ENCODE data around the gene RAB37.

RAB37 gene

DNA sequence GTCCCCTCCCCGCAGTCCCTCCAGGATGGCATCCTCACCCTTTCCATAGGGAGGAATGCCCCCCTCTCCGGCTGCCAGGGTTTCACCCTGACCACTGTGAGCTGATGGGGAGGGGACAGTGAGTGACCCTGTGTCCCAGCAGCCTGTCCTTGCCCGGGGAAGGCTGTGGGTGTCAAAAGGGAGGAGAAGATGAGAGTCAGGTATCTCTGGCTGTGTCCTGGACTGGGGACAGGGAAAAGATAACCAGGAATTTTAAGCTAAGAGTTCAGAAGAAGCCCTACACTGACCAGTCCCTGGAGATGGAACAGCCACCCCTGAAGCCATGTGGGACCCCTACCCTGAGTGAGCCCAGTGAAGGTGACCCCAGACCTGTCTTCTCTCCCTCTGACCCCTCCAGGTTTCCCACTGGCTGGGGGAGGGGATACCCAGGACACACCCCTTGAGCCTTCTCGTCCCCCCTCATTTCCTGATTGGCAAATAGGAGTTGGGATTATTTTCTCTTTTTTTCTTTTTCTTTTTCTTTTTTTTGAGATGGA lies 27.8 kb downstream of the RAB37 start:
- no peak for DNase-seq

- no peak for DNase-seq
Measured at GRCh38 chr17:74766413-74766812, 29.4 kb downstream of the RAB37 start.

DNA sequence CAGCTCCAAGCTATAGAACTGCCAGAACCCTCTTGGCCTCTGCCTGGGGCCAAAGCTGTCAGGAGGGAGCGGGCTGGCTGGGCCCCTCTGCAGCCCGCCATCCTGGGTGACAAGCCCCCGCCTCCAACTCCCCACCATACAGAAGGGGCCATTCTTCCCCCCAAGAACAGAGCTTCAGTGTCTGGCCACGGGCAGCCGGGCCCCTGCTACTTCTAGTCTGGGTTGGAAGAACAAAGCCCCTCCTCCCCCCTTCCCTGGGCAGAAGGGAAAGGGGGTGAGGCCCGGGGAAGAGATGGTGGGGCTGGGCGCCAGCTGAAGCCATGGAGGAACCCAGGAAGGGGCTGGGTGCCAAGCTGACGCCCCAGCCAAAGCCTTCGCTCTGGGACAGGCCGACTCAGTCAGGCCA lies 30.1 kb downstream of the RAB37 start:
- DNase-seq = no peak

DNA sequence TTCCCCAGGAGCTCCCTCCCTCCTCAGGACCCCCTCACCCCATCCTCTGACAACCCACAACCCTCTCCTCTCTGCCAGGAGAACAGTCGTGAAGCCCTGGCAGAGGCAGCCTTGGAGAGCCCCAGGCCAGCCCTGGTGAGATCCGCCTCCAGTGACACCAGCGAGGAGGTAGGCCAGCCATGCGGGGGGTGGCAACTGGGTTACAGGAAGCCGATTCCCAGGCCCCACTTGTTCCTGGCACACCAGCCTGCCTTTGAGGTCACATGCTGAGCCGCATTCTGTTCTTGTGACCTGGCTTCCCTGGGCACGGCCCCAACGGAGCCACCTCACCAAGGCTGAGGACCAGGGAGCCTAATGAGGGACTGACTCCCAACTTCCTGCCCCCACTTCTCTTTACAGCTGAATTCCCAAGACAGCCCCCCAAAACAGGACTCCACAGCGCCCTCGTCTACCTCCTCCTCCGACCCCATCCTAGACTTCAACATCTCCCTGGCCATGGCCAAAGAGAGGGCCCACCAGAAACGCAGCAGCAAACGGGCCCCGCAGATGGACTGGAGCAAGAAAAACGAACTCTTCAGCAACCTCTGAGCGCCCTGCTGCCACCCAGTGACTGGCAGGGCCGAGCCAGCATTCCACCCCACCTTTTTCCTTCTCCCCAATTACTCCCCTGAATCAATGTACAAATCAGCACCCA lies 31.2 kb downstream of the RAB37 start:
- no peak for DNase-seq

GRCh38 chr17:74768763-74769114 lies 31.7 kb downstream of the RAB37 start:
- no peak for DNase-seq

GRCh38 chr17:74769266-74769855 lies 32.3 kb downstream of the RAB37 start:
- no peak for DNase-seq

- DNase-seq = no peak
Measured at GRCh38 chr17:74769856-74770497, 32.9 kb downstream of the RAB37 start.

DNA sequence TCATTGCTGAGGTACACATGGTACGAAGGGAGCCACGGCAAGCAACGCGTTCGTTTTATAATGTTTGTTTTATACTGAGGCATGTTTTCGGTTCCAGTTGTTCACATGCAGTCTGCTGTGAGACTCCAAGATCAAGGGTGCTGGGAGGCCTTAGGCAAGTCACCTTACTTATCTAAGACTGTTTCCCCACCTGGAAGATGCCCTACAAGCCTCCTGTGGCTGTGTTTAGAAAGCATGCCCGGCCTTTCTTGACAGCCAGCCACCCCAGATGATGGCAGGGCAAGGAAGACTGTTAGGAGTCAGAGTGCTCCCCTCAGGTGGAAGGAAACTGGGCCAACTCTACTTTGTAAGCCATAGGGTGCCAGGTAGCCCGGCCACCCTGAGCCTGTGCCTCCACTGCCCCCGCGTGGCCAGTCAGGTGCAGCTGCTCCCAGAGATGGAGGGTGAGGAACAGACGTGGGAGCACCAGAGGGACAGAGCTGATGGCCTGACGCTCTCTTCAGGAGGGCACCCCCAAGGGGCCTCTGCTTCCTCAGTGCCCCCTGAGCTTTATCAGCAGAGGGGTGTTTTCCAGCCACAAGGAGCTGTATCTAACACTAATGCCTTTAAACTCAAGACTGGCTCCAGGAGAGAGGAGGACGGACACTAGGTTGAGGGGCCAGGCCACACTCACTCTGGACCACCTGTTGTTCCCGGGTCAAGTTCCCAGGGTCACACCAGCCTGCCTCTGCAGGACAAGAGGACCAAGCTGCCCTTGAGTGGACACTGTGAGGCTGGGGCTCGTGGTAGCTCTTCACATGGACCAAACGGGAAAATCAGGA lies 33.7 kb downstream of the RAB37 start:
- DNase-seq = no peak

- no peak for DNase-seq
Measured at GRCh38 chr17:74771319-74771914, 34.4 kb downstream of the RAB37 start.

GRCh38 chr17:74772053-74772452 lies 35.0 kb downstream of the RAB37 start:
- DNase-seq = no peak

DNA sequence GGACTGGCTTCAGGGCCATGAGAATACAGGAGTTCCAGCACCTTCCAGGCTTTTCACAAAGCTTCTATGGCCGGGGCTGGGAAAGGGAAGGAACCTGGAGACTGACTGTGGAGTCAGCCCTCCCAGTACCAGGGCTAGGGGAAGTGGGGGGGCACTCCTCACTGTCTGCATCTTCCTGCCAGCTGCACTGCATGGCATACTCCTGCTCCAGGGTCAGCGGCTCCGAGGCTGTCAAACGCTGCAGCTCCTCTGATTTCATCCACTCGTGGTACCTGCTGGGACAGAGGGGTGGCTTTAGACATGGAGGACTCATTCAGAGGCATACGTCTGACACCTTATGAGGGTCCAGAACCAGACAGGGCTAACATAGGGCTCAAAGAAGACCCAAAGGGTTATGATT lies 36.4 kb downstream of the RAB37 start:
- no peak for DNase-seq

DNA sequence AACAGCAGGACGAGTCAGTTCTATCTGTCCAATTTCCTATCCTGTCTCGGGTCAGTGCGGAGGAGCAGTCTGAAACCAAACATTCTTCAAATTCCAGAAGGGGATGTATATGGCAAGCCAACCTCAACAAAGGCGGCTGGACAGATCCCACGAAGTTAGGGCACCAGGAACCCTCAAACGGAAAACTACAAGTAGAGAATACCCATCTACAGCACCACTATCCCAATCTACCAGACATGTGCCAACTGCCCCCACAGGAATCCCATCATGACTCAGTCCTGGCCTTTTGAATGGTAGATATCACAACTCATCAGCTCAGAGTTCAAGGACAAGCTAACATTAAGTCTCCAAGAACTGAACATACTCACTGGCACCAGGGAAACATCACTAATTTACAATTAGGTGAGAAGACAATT lies 36.8 kb downstream of the RAB37 start:
- no peak for DNase-seq

GRCh38 chr17:74775409-74776043 lies 38.5 kb downstream of the RAB37 start:
- DNase-seq = no peak

- DNase-seq = peak; percentile 94
Measured at GRCh38 chr17:74776044-74776962, 39.2 kb downstream of the RAB37 start, which contains the start of gene NAT9. Gene NAT9 (minus strand): TSS chr17:74776345. CDS start chr17:74775698, 647 bp downstream.

- DNase-seq = no peak
Measured at GRCh38 chr17:74776990-74777389, 39.9 kb downstream of the RAB37 start.

DNA sequence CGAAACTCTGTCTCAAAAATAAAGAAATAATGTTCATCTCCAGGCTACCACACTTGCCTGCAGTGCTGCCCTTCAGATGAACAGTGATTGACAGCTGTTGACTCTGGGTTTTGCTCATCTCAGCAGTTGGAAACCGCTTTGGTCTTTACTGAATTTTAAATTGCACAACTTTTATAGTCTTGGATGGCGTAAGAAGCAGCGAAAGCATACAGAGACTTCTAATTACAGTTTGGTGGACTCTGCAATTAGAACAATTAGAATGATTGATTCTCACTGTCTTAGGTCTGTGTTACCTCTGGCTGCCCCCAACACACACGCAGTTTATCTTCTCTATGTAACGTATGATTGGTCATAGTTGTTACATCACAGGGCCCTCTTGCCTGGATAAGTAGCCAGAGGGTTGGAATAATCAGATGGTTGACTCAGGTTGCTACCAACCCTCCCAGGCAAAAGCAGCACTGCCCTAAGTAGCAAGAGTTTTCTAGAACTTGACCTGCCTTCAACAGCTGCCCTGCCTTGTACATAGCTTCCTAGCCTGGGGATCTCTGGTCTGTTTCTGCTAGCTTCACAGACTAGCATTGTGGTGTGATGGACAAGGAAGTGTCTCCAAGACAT lies 41.0 kb downstream of the RAB37 start:
- DNase-seq = no peak

DNA sequence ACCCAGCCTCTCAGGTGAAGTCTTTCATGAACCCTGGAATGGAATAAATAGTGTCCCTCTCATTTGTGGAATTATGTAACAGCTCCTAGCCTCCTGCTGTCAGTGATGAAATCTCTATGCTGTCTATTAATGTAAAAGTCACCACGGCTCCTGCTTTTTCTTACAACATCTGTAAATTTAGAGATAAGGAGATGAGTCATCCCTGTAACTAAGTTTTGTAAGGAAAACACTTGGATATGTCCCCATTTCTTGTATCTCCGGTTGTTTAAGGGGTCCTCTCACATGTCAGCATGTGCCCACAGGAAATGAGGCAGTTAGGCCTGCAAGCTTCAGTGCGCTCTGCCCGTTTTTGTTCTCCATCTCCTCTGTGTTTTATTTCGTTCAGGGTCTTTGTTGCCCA lies 41.9 kb downstream of the RAB37 start:
- no peak for DNase-seq

GRCh38 chr17:74779501-74779900 lies 42.4 kb downstream of the RAB37 start:
- DNase-seq = no peak

DNA sequence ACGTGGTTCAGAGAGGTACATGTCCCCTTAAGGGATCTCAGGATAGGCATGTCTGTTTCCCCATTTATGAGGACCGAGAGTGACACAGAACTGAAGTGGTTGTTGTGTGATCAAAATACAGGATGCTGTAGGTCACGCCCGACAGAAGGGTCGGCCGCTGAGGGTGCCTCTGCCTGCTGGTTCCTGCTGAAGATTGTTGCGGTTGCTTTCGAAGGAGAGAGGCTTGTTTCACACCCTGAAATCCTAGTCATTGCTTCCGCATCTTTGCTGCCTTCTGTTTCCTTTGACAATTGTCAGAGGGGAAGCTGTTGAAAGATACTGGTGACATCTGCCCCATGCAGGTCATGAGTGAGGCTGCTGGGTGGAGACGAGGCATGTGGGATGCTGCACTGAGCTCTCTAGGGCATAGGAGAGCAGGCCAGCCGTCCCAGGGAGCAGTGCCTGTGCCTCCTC lies 42.9 kb downstream of the RAB37 start:
- no peak for DNase-seq

- DNase-seq = no peak
Measured at GRCh38 chr17:74780443-74781238, 43.6 kb downstream of the RAB37 start.

Measured in amniotic stem cell (primary cell).